ENCODE data around the gene RSAD1. TPM values are rescaled to one million over a fixed set of nuclear protein-coding genes. Genes with fewer than 3 reads are reported as not detected.

The RSAD1 gene
- total RNA-seq, 4 donors from 2014 or later, result 27.3 to 41.3 (median 30.1) TPM

DNA sequence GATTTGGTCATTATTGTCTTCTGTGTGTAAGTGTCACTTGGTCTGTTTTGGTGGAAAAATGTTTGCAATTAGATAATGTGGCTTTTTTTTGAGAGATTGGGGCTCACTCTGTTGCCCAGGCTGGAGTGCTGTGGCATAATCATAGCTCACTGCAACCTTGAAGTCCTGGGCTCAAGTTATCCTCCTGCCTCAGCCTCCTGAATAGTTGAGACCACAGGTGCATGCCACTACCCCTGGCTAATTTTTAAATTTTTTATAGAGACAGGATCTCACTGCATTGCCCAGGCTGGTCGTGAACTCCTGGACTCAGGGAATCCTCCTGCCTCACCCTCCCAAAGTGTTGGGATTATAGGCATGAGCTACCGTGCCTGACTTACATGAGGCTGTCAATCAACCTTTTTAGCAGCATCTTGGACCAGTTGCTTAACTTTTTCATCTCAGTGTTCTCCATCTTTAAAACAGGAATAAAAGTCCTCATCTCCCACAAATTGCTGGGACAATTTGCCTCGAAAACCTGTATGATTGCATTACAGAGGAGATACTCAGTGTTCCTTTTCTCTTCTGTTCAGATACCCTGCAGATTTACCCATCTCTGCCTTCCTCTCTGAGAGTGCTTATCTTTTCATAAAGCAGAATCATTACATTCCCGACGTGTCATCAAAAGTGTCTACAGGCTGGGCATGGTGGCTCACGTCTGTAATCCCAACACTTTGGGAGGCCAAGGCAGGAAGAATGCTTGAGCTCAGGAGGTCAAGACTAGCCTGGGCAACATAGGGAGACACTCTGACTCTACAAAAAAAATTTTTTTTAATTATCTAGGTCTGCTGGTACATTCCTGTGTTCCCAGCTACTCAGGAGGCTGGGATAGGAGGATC is 33.6 kb upstream of the RSAD1 start:
- H3K27ac ChIP-seq, result no peak overlapping the region
- H3K4me3 ChIP-seq, result no peak overlapping the region
- 76% methylated on average over 6 of the region's 6 CpGs for WGBS
- TF ChIP-seq POLR2A (IDR thresholded peaks at IDR 0.05) (no peak), POLR2AphosphoS5 (IDR thresholded peaks at IDR 0.05) (no peak), CTCF (IDR thresholded peaks at IDR 0.05) (no peak)
- no peaks in the 10 kb centered on the region for H3K9me3 ChIP-seq
- no peaks in the 10 kb centered on the region for H3K36me3 ChIP-seq
- no peaks in the 10 kb centered on the region for H3K27me3 ChIP-seq
- no peak for DNase-seq (ENCODE audit: low spot score in 2 of 2)
- H3K4me1 ChIP-seq, result peaks cover 37% of the 10 kb centered on the region

DNA sequence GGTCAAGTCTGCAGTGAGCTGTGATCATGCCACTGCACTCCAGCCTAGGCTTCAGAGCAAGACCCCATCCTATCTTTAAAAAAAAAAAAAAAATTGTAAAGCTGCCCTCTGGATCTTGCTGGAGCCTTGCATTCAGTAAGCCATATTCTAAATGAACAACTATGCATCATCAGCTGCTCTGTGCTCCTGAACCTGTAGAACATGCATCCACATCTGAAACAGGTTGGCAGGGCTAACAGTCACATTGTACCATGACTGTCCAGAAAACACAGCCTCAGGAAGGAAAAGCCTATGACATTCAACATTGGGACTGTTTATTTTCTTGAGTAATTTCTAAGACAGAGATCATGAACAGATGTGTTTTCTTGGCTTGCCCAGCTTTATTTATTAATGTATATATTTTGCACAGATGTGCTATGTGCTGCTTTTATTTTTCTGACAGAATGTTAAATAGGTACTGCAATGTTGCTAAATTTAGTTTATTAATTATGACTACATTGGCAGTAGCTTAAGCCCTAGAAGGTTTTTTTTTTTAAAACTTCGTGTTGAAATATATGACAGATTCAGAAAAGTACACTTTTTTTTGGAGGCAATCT is 32.8 kb upstream of the RSAD1 start:
- WGBS, result 25% methylated on average over 1 of the region's 1 CpG
- TF ChIP-seq EP300 (IDR thresholded peaks at IDR 0.05), result no peak
- no peak for TF ChIP-seq CTCF (IDR thresholded peaks at IDR 0.05)
- TF ChIP-seq POLR2A (IDR thresholded peaks at IDR 0.05), result no peak
- no peak for TF ChIP-seq POLR2AphosphoS5 (IDR thresholded peaks at IDR 0.05)
- H3K27ac ChIP-seq, result no peak overlapping the region

DNA sequence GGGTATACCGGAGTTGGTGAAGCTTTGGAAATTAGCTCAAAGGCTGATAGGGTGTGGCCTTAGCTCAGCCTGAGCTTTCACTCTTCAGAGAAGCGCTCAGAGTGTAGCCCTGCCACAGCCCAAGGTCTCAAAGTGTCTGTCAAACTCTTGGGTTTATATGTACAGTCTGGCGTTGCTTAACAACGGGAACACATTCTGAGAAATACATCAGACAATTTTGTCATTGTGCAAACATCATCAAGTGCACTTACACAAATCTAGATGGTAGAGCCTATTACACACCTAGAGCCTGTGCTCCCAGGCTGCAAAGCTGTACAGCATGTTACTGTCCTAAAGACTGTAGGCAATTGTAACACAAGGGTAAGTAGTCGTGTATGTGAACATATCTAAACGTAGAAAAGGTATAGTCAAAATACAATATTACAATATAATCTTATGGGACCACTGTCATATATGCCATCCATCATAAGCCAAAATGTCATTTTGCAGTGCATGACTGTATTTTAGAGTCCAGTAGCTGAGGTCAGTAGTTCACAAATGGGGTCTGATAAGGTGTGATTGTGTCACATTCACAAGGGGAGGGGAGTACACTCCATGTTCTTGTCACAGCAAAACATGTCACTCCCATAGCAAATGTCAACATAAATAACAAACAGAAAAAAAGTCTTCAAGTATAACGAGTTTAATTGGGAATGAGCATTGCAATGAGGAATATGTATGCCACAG is 30.6 kb upstream of the RSAD1 start:
- no peak for DNase-seq (ENCODE audit: low spot score in 2 of 2)
- no peaks in the 10 kb centered on the region for H3K27me3 ChIP-seq
- peaks cover 43% of the 10 kb centered on the region for H3K4me1 ChIP-seq

More for the DNA sequence above, 32.8 kb upstream of the RSAD1 start:
- Histone ChIP-seq H3K4me1 (peaks cover 31% of the 10 kb centered on the region), H3K9me3 (no peaks in the 10 kb centered on the region), H3K27me3 (no peaks in the 10 kb centered on the region), H3K36me3 (no peaks in the 10 kb centered on the region), H3K4me3 (no peak overlapping the region)
- DNase-seq (ENCODE audit: low spot score in 2 of 2), result no peak

DNA sequence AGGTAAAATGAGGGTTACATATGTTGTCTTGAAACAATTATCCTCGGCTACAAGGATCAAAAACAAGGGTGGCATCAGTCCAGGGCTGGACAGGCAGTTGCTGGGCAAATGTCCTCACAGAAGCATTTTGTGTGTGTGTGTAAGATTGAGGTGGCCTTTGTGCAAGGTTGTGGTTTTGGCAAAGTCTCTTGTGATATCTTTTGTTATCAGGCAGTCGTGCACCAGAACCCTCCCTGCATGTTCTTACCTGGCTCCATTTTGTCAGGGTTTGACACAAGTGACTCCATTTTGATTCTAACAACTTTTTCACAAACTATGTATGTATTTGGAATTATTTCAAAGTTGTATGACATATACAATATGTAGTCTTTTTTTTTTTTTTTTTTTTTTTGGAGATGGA is 30.0 kb upstream of the RSAD1 start:
- Histone ChIP-seq H3K36me3 (no peaks in the 10 kb centered on the region), H3K4me3 (no peak overlapping the region), H3K27me3 (no peaks in the 10 kb centered on the region), H3K4me1 (peaks cover 41% of the 10 kb centered on the region), H3K9me3 (no peaks in the 10 kb centered on the region), H3K27ac (no peak overlapping the region)
- no peak for DNase-seq (ENCODE audit: low spot score in 2 of 2)
- WGBS, result 61% methylated on average over 2 of the region's 2 CpGs
- TF ChIP-seq POLR2AphosphoS5 (IDR thresholded peaks at IDR 0.05) (no peak), EP300 (IDR thresholded peaks at IDR 0.05) (no peak), CTCF (IDR thresholded peaks at IDR 0.05) (no peak), POLR2A (IDR thresholded peaks at IDR 0.05) (no peak)

More for the DNA sequence above, 30.6 kb upstream of the RSAD1 start:
- no peaks in the 10 kb centered on the region for H3K9me3 ChIP-seq
- TF ChIP-seq CTCF (IDR thresholded peaks at IDR 0.05) (no peak), POLR2A (IDR thresholded peaks at IDR 0.05) (no peak), POLR2AphosphoS5 (IDR thresholded peaks at IDR 0.05) (no peak), EP300 (IDR thresholded peaks at IDR 0.05) (no peak)
- 65% methylated on average over 7 of the region's 7 CpGs for WGBS
- H3K4me3 ChIP-seq, result no peak overlapping the region
- H3K36me3 ChIP-seq, result no peaks in the 10 kb centered on the region
- H3K27ac ChIP-seq, result no peak overlapping the region

All from suprapubic skin (tissue), 4 donors.